Naive B cell (primary cell): ENCODE results near the gene BRINP2. TPM values are rescaled to one million over a fixed set of nuclear protein-coding genes. Genes with fewer than 3 reads are reported as not detected.

Source experiments
- polyA plus RNA-seq, 6 donors: library from polyadenylated mRNA; unstranded; fragments of 300-500 nt; fragmentation: Illumina TruSeq; gene quantifications; one replicate each; pipeline ENCODE4 v1.2.3, GENCODE V29; 2021; ENCODE audit warnings: low read depth in 6 of 6

The BRINP2 gene
- polyA plus RNA-seq, 6 donors from 2014 or later: not detected

Other genes starting within 250 kb of the BRINP2 start
- gene ASTN1, start 6.2 kb upstream of the BRINP2 start, polyA plus RNA-seq: not detected